ENCODE results near the gene RPN1.
"Not testable (repeated sequence)": the region's sequence is repeated elsewhere in the genome, so short reads cannot be mapped to it uniquely, and the experiment has no call there.

The RPN1 gene

DNA sequence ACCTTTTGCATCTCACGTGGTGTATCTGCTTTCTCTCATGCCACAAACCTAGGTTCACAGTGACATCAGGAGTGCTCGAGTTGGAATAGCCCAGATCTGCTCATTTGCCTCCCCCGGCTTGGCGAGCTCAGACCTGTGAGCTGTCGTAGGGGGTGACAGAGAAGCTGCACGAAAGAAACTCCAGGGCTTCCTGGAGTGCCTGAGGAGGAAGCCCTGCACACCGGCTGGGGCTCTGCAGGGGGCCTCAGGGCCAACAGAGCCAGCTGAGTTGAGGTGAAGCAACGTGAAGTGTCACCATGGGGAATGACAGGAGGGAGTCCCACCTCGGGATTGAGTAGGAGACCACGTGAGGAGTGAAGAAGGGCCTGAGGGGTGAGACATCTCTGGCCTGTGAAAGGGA, 62.5 kb downstream of the RPN1 start:
- Histone ChIP-seq H3K4me2 (ENCODE audit: low read length) (no peak overlapping the region), H3K9me3 (ENCODE audit: control insufficient read depth, low read length) (no peaks in the 10 kb centered on the region), H3K4me3 (ENCODE audit: low read depth, low read length) (no peak overlapping the region), H3K79me2 (no peaks in the 10 kb centered on the region), H3K36me3 (ENCODE audit: control insufficient read depth, insufficient read depth, low read length) (no peaks in the 10 kb centered on the region), H2AFZ (no peak overlapping the region), H3K4me1 (no peaks in the 10 kb centered on the region), H3K27me3 (ENCODE audit: control insufficient read depth, insufficient read depth, low read length) (no peaks in the 10 kb centered on the region), H3K27ac (no peak overlapping the region), H3K9ac (no peak overlapping the region)
- TF ChIP-seq, protein P1, sequence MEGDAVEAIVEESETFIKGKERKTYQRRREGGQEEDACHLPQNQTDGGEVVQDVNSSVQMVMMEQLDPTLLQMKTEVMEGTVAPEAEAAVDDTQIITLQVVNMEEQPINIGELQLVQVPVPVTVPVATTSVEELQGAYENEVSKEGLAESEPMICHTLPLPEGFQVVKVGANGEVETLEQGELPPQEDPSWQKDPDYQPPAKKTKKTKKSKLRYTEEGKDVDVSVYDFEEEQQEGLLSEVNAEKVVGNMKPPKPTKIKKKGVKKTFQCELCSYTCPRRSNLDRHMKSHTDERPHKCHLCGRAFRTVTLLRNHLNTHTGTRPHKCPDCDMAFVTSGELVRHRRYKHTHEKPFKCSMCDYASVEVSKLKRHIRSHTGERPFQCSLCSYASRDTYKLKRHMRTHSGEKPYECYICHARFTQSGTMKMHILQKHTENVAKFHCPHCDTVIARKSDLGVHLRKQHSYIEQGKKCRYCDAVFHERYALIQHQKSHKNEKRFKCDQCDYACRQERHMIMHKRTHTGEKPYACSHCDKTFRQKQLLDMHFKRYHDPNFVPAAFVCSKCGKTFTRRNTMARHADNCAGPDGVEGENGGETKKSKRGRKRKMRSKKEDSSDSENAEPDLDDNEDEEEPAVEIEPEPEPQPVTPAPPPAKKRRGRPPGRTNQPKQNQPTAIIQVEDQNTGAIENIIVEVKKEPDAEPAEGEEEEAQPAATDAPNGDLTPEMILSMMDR (IDR thresholded peaks at IDR 0.05): no peak

DNA sequence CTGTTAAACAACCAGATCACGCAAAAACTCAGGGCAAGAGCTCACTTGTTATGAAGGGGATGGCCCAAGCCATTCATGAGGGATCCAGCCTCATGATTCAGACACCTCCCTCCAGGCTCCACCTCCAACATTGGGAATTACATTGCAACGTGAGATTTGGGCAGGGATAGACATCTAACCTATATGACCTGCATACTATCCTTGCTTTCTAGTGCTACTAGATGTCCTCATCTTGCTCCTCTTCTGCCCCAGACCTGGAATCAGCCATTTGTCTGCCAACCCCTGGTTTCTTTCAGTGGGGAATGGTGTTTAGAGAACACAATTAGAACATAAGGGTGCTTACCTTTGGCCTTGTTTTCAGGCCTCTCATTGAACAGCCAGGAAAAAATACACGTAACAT, 63.2 kb downstream of the RPN1 start:
- no peaks in the 10 kb centered on the region for H3K36me3 ChIP-seq (ENCODE audit: control insufficient read depth, insufficient read depth, low read length)
- no peak overlapping the region for H3K27ac ChIP-seq
- TF ChIP-seq, protein P1 (IDR thresholded peaks at IDR 0.05): no peak
- H3K4me3 ChIP-seq (ENCODE audit: low read depth, low read length): no peak overlapping the region
- no peak overlapping the region for H3K9ac ChIP-seq
- H3K79me2 ChIP-seq: no peaks in the 10 kb centered on the region
- H3K4me2 ChIP-seq (ENCODE audit: low read length): no peak overlapping the region
- H3K4me1 ChIP-seq: no peaks in the 10 kb centered on the region
- no peak overlapping the region for H2AFZ ChIP-seq
- H3K27me3 ChIP-seq (ENCODE audit: control insufficient read depth, insufficient read depth, low read length): no peaks in the 10 kb centered on the region
- no peaks in the 10 kb centered on the region for H3K9me3 ChIP-seq (ENCODE audit: control insufficient read depth, low read length)

DNA sequence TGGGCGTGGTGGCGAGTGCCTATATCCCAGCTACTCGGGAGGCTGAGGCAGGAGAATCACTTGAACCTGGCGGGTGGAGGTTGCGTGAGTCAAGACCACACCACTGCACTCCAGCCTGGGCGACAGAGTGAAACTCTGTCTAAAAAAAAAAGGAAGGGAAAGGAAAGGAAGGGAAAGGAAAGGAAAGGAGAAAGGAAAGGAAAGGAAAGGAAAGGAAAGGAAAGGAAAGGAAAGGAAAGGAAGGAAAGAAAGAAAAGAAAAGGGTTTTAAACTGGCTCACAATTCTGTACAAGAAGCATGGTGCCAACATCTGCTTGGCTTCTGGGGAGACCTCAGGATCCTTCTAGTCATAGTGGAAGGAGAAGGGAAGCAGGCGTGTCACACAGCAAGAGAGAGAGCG, 63.7 kb downstream of the RPN1 start:
- not testable (repeated sequence) for H3K27ac ChIP-seq; H3K79me2 ChIP-seq; H3K9me3 ChIP-seq (ENCODE audit: control insufficient read depth, low read length); H3K27me3 ChIP-seq (ENCODE audit: control insufficient read depth, insufficient read depth, low read length); H3K4me1 ChIP-seq; H3K4me2 ChIP-seq (ENCODE audit: low read length); H3K9ac ChIP-seq; H3K36me3 ChIP-seq (ENCODE audit: control insufficient read depth, insufficient read depth, low read length); H2AFZ ChIP-seq; H3K4me3 ChIP-seq (ENCODE audit: low read depth, low read length)

DNA sequence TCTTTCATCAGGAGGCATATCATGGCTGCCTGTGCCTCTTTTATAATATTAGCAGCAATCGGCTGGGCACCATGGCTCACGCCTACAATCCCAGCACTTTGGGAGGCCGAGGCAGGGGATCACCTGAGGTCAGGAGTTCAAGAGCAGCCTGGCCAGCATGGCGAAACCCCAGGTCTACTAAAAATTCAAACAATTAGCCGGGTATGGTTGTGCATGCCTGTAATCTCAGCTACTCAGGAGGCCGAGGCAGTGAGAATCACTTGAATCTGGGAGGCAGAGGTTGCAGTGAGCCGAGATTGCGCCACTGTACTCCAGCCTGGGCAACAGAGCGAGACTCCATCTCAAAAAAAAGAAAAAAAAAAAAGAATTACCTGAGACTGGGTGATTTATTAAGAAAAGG, 64.2 kb downstream of the RPN1 start:
- H3K79me2 ChIP-seq; H3K4me1 ChIP-seq; H3K36me3 ChIP-seq (ENCODE audit: control insufficient read depth, insufficient read depth, low read length); H3K4me3 ChIP-seq (ENCODE audit: low read depth, low read length); H3K4me2 ChIP-seq (ENCODE audit: low read length); H3K27me3 ChIP-seq (ENCODE audit: control insufficient read depth, insufficient read depth, low read length); H3K9ac ChIP-seq; H3K27ac ChIP-seq; H2AFZ ChIP-seq; H3K9me3 ChIP-seq (ENCODE audit: control insufficient read depth, low read length): not testable (repeated sequence)

DNA sequence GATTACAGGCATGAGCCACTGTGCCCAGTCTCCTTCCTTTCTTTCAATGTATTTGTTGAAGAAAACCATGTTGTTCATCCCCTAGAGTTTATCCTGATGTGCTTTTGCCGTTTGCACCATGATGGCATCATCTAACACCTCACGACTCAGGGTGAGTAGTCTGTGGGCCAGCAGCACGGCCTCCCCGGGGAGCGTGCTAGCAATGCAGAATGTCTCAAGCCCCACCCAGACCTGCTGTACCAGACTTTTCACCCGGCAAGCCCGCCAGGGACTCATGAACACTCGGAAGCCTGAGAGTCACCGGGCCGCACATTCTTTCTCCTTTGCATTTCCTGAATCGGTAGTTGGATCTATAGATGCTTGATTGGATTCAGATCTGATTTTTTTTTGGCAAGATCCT, 64.6 kb downstream of the RPN1 start:
- H3K4me2 ChIP-seq (ENCODE audit: low read length): no peak overlapping the region
- H3K36me3 ChIP-seq (ENCODE audit: control insufficient read depth, insufficient read depth, low read length): no peaks in the 10 kb centered on the region
- TF ChIP-seq, protein P1 (IDR thresholded peaks at IDR 0.05): no peak
- no peak overlapping the region for H3K27ac ChIP-seq
- H3K27me3 ChIP-seq (ENCODE audit: control insufficient read depth, insufficient read depth, low read length): no peaks in the 10 kb centered on the region
- H3K9me3 ChIP-seq (ENCODE audit: control insufficient read depth, low read length): no peaks in the 10 kb centered on the region
- H3K79me2 ChIP-seq: no peaks in the 10 kb centered on the region
- H3K4me1 ChIP-seq: no peaks in the 10 kb centered on the region
- H3K9ac ChIP-seq: no peak overlapping the region
- H3K4me3 ChIP-seq (ENCODE audit: low read depth, low read length): no peak overlapping the region
- H2AFZ ChIP-seq: no peak overlapping the region

DNA sequence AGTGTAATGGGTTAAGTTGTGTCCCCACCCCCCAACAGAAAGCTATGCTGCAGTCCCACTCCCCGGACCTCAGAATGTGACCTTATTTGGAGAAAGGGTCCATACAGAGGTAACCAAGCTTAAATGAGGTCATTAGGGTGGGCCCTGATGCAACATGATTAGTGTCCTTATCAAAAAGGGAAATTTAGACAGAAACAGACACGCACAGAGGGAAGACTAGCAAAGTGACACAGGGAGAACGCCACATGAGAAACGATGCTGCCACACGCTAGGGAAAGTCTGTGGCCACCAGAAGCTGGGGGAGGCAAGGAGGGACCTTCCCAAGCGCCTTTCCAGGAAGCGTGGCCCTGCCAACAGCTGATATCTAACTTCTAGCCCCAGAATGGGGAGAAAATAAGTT, 65.4 kb downstream of the RPN1 start:
- Histone ChIP-seq H3K27ac (no peak overlapping the region), H3K36me3 (ENCODE audit: control insufficient read depth, insufficient read depth, low read length) (no peaks in the 10 kb centered on the region), H3K27me3 (ENCODE audit: control insufficient read depth, insufficient read depth, low read length) (no peaks in the 10 kb centered on the region), H3K4me1 (no peaks in the 10 kb centered on the region), H3K9me3 (ENCODE audit: control insufficient read depth, low read length) (no peaks in the 10 kb centered on the region), H3K9ac (no peak overlapping the region), H3K79me2 (no peaks in the 10 kb centered on the region), H3K4me3 (ENCODE audit: low read depth, low read length) (no peak overlapping the region), H2AFZ (no peak overlapping the region), H3K4me2 (ENCODE audit: low read length) (no peak overlapping the region)
- TF ChIP-seq, protein P1 (IDR thresholded peaks at IDR 0.05): no peak
